Neuronal stem cell (in vitro differentiated cells): ENCODE data around the gene CXCL6.

ENCODE experiments used
- DNase-seq: peaks from one replicate; pipeline ENCODE4 v3.0.0-alpha.2; 2013; ENCODE audit warnings: low spot score
- H2AFZ ChIP-seq: one replicate; pipeline ENCODE4 v1.6.1; 2013; ENCODE audit warnings: mild to moderate bottlenecking, low read length, inconsistent platforms
- H2AK5ac ChIP-seq: 2 replicates; pipeline ENCODE4 v1.6.1; 2013; ENCODE audit warnings: low read depth, mild to moderate bottlenecking, inconsistent platforms, low read length, moderate library complexity, mixed read lengths
- H2BK120ac ChIP-seq: 2 replicates; pipeline ENCODE4 v1.6.1; 2013; ENCODE audit warnings: low read depth, mild to moderate bottlenecking, inconsistent platforms, low read length, moderate library complexity, mixed read lengths
- H2BK12ac ChIP-seq: one replicate; pipeline ENCODE4 v1.6.1; 2013; ENCODE audit warnings: low read length, inconsistent platforms
- H2BK15ac ChIP-seq: 2 replicates; pipeline ENCODE4 v1.6.1; 2013; ENCODE audit warnings: mild to moderate bottlenecking, low read length, inconsistent platforms, mixed read lengths
- H2BK5ac ChIP-seq: one replicate; pipeline ENCODE4 v1.6.1; 2013; ENCODE audit warnings: inconsistent platforms, mild to moderate bottlenecking, low read length, moderate library complexity
- H3K14ac ChIP-seq: one replicate; pipeline ENCODE4 v1.6.1; 2013; ENCODE audit warnings: low read length, inconsistent platforms
- H3K18ac ChIP-seq: 2 replicates; pipeline ENCODE4 v1.6.1; 2013; ENCODE audit warnings: low read length, inconsistent platforms
- H3K23ac ChIP-seq: 2 replicates; pipeline ENCODE4 v1.6.1; 2013; ENCODE audit warnings: low read depth, mild to moderate bottlenecking, mixed read lengths, low read length, inconsistent platforms; ENCODE audit not compliant: poor library complexity
- H3K27ac ChIP-seq: replicated peaks from 3 replicates; pipeline ENCODE4 v1.5.1; 2013; ENCODE audit warnings: low read length, inconsistent platforms
- H3K27me3 ChIP-seq, 3 experiments: 2 replicates each; pipeline ENCODE4 v1.6.1; 2013; ENCODE audit warnings: low read length in 3 of 3, mild to moderate bottlenecking in 2 of 3, inconsistent platforms in 1 of 3, low read depth in 1 of 3, mixed read lengths in 1 of 3, moderate library complexity in 1 of 3; ENCODE audit not compliant: control insufficient read depth in 3 of 3, insufficient read depth in 3 of 3
- H3K36me3 ChIP-seq, 2 donors: replicated peaks in 1 of 2; 2 replicates each; pipeline ENCODE4 v1.6.1; 2013; ENCODE audit warnings: low read length in 2 of 2; ENCODE audit not compliant: control insufficient read depth in 2 of 2, insufficient read depth in 2 of 2
- H3K4ac ChIP-seq: 2 replicates; pipeline ENCODE4 v1.6.1; 2013; ENCODE audit warnings: inconsistent platforms, mild to moderate bottlenecking, low read length, moderate library complexity
- H3K4me1 ChIP-seq, 2 donors: 1 replicate in 1 of 2; 2 replicates in 1 of 2; pipeline ENCODE4 v1.6.1; 2013; ENCODE audit warnings: low read length in 2 of 2, low read depth in 1 of 2; ENCODE audit not compliant: control insufficient read depth in 2 of 2, insufficient read depth in 1 of 2
- H3K4me2 ChIP-seq: one replicate; pipeline ENCODE4 v1.6.1; 2013; ENCODE audit warnings: mild to moderate bottlenecking, low read length, inconsistent platforms; ENCODE audit not compliant: insufficient read depth, poor library complexity, severe bottlenecking
- H3K4me3 ChIP-seq, 2 donors: 2 replicates each; pipeline ENCODE4 v1.5.1; 2013; ENCODE audit warnings: low read length in 2 of 2, mild to moderate bottlenecking in 2 of 2, inconsistent platforms in 1 of 2, moderate library complexity in 1 of 2
- H3K79me1 ChIP-seq: one replicate; pipeline ENCODE4 v1.6.1; 2013; ENCODE audit warnings: low read depth, mild to moderate bottlenecking, inconsistent platforms, low read length, moderate library complexity
- H3K9ac ChIP-seq: one replicate; pipeline ENCODE4 v1.6.1; 2013; ENCODE audit warnings: mild to moderate bottlenecking, low read depth, low read length, inconsistent platforms; ENCODE audit not compliant: poor library complexity
- H3K9me3 ChIP-seq, 2 donors: replicated peaks in 1 of 2; 2 replicates each; pipeline versions ENCODE3 to v1.6.1; 2013; ENCODE audit warnings: low read length in 2 of 2, mild to moderate bottlenecking in 2 of 2, inconsistent platforms in 1 of 2, low read depth in 1 of 2, mixed read lengths in 1 of 2, moderate library complexity in 1 of 2; ENCODE audit not compliant: control insufficient read depth in 2 of 2, insufficient read depth in 1 of 2
- H4K8ac ChIP-seq: one replicate; pipeline ENCODE4 v1.6.1; 2013; ENCODE audit warnings: low read depth, mild to moderate bottlenecking, inconsistent platforms, low read length, moderate library complexity
- H4K91ac ChIP-seq: one replicate; pipeline ENCODE4 v1.6.1; 2013; ENCODE audit warnings: low read length, low read depth, mild to moderate bottlenecking, inconsistent platforms; ENCODE audit not compliant: poor library complexity
- WGBS, 2 donors: extraction: QIAGEN DNeasy Blood & Tissue Kit; methylation state at CpG; one replicate each; pipeline ENCODE4 v1.1.7; 2013; ENCODE audit warnings: missing lambda C conversion rate in 2 of 2, mixed read lengths in 1 of 2; ENCODE audit not compliant: insufficient read length in 2 of 2, insufficient replicate concordance in 1 of 2; ENCODE audit errors: extremely low coverage in 2 of 2; 5-methylcytosine and 5-hydroxymethylcytosine counted together

CXCL6 gene

DNA sequence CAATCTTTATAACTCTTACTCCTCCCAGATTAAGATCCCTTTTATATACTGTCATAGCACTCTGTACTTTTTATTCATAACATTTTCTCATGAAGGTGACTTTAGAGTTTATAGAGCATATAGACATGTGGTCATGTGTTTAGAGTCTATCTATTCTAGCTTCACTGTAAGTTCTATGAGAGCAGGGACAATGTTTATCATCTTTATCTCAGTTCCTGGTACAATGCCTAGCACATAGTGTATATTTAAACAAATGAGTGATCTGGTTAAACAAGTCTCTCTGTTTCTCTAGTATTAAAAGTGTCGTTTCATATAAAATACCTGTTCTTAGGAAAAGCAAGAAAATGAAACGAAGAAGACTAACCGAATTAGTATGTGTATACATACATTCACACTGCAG is 3.2 kb downstream of the CXCL6 start:
- Histone ChIP-seq H4K8ac (no peak overlapping the region), H3K4me2 (no peak overlapping the region), H2BK15ac (no peak overlapping the region), H3K14ac (no peak overlapping the region), H4K91ac (no peak overlapping the region), H3K79me1 (no peaks in the 10 kb centered on the region), H3K4ac (no peak overlapping the region), H3K36me3 (no peaks in the 10 kb centered on the region), H2AFZ (no peak overlapping the region), H3K9ac (no peak overlapping the region), H2AK5ac (no peak overlapping the region), H3K27me3 (peaks cover 0 to 23% (median 0%) of the 10 kb centered on the region in 3 experiments), H3K9me3 (no peaks in the 10 kb centered on the region), H3K27ac (no peak overlapping the region), H3K23ac (no peak overlapping the region), H2BK5ac (no peak overlapping the region), H3K18ac (no peak overlapping the region), H2BK120ac (no peak overlapping the region), H3K4me3 (no peak overlapping the region), H3K4me1 (no peaks in the 10 kb centered on the region), H2BK12ac (no peak overlapping the region)
- no peak for DNase-seq
- WGBS, 2 donors, result no CpG with 5 or more reads among the region's 3 CpGs

GRCh38 chr4:73841243-73841925 is 4.9 kb downstream of the CXCL6 start:
- H2AFZ ChIP-seq, result no peak overlapping the region
- no CpG with 5 or more reads among the region's 4 CpGs for WGBS, 2 donors

DNA sequence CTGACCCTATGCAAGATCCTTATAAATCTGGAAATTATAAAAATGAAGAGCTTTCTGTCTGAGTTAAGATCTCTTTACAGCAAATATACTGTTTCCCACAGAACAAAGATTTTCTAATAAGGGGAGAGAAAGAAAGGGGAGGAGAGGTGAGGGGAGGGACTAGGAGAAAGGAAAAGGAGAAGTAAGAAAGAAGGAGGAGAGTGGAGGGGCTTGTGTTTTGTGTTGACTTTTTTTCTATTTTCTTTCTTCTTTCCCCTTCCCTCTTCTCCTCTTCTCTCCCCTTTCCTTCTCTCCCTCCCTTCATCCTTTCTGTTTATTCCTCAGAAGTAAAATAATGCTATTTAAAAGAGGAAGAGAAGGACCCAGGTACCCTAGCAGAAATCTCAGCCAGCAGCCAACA is 6.2 kb downstream of the CXCL6 start:
- H2AFZ ChIP-seq, result no peak overlapping the region
- H3K36me3 ChIP-seq, result no peaks in the 10 kb centered on the region
- no peak overlapping the region for H2BK12ac ChIP-seq
- no peak overlapping the region for H2BK120ac ChIP-seq
- no peak overlapping the region for H2AK5ac ChIP-seq
- H2BK5ac ChIP-seq, result no peak overlapping the region
- DNase-seq, result no peak
- no peak overlapping the region for H3K23ac ChIP-seq
- H4K8ac ChIP-seq, result no peak overlapping the region
- no peak overlapping the region for H3K9ac ChIP-seq
- no peak overlapping the region for H3K4me3 ChIP-seq
- no peak overlapping the region for H3K27ac ChIP-seq
- no peaks in the 10 kb centered on the region for H3K79me1 ChIP-seq
- no peaks in the 10 kb centered on the region for H3K4me1 ChIP-seq
- no peaks in the 10 kb centered on the region for H3K9me3 ChIP-seq
- no peak overlapping the region for H3K18ac ChIP-seq
- H2BK15ac ChIP-seq, result no peak overlapping the region
- H3K4ac ChIP-seq, result no peak overlapping the region
- no peak overlapping the region for H3K4me2 ChIP-seq
- H3K27me3 ChIP-seq, result peaks cover 0 to 13% (median 0%) of the 10 kb centered on the region in 3 experiments
- no peak overlapping the region for H4K91ac ChIP-seq
- no peak overlapping the region for H3K14ac ChIP-seq

More at GRCh38 chr4:73841243-73841925, 4.9 kb downstream of the CXCL6 start:
- Histone ChIP-seq H2BK5ac (no peak overlapping the region), H3K27ac (no peak overlapping the region), H3K27me3 (peaks cover 0 to 23% (median 0%) of the 10 kb centered on the region in 3 experiments), H3K79me1 (no peaks in the 10 kb centered on the region), H4K91ac (no peak overlapping the region), H3K4ac (no peak overlapping the region), H2BK12ac (no peak overlapping the region), H3K36me3 (no peaks in the 10 kb centered on the region), H3K4me2 (no peak overlapping the region), H3K4me3 (no peak overlapping the region), H3K23ac (no peak overlapping the region), H3K14ac (no peak overlapping the region), H2BK15ac (no peak overlapping the region), H2AK5ac (no peak overlapping the region), H3K4me1 (no peaks in the 10 kb centered on the region), H2BK120ac (no peak overlapping the region), H4K8ac (no peak overlapping the region), H3K18ac (no peak overlapping the region), H3K9ac (no peak overlapping the region), H3K9me3 (no peaks in the 10 kb centered on the region)
- DNase-seq, result no peak

GRCh38 chr4:73843369-73843768 is 6.9 kb downstream of the CXCL6 start:
- Histone ChIP-seq H3K27me3 (peaks cover 0 to 7% (median 0%) of the 10 kb centered on the region in 3 experiments), H3K18ac (no peak overlapping the region), H3K79me1 (no peaks in the 10 kb centered on the region), H3K14ac (no peak overlapping the region), H3K4me3 (no peak overlapping the region), H2AK5ac (no peak overlapping the region), H3K4me2 (no peak overlapping the region), H2BK5ac (no peak overlapping the region), H3K36me3 (no peaks in the 10 kb centered on the region), H3K4me1 (no peaks in the 10 kb centered on the region), H2BK15ac (no peak overlapping the region), H3K27ac (no peak overlapping the region), H2BK120ac (no peak overlapping the region), H3K4ac (no peak overlapping the region), H4K91ac (no peak overlapping the region), H4K8ac (no peak overlapping the region), H3K23ac (no peak overlapping the region), H2BK12ac (no peak overlapping the region), H2AFZ (no peak overlapping the region), H3K9me3 (no peaks in the 10 kb centered on the region), H3K9ac (no peak overlapping the region)
- no peak for DNase-seq
